ENCODE data around the gene MAD1L1. TPM values are rescaled to one million over a fixed set of nuclear protein-coding genes. Genes with fewer than 3 reads are reported as not detected.

MAD1L1 gene
- total RNA-seq, 2 donors from 2014 or later = 81.3 to 115 TPM

GRCh38 chr7:1954366-1955004 lies 278.3 kb downstream of the MAD1L1 start:
- no peaks in the 10 kb centered on the region for H3K36me3 Mint-ChIP-seq (ENCODE audit: low read depth)
- no peaks in the 10 kb centered on the region for H3K27me3 Mint-ChIP-seq
- H3K9me3 ChIP-seq (ENCODE audit: control insufficient read depth, low read length, poor library complexity, severe bottlenecking) = no peaks in the 10 kb centered on the region
- H3K4me3 Mint-ChIP-seq = no peak overlapping the region
- H3K4me1 Mint-ChIP-seq = peaks cover 7% of the 10 kb centered on the region
- H3K27ac Mint-ChIP-seq = no peak overlapping the region
- ATAC-seq = no peak
- no peak for DNase-seq

GRCh38 chr7:1953199-1954190 lies 279.2 kb downstream of the MAD1L1 start:
- Mint-ChIP-seq H3K27ac (no peak overlapping the region), H3K4me1 (peaks cover 6% of the 10 kb centered on the region), H3K27me3 (no peaks in the 10 kb centered on the region), H3K36me3 (ENCODE audit: low read depth) (no peaks in the 10 kb centered on the region), H3K4me3 (no peak overlapping the region)
- no peaks in the 10 kb centered on the region for H3K9me3 ChIP-seq (ENCODE audit: control insufficient read depth, low read length, poor library complexity, severe bottlenecking)
- DNase-seq (no peak), ATAC-seq (no peak)

GRCh38 chr7:1952781-1953180 lies 280.0 kb downstream of the MAD1L1 start:
- Mint-ChIP-seq H3K27ac (no peak overlapping the region), H3K4me3 (no peak overlapping the region), H3K4me1 (peaks cover 6% of the 10 kb centered on the region), H3K27me3 (no peaks in the 10 kb centered on the region), H3K36me3 (ENCODE audit: low read depth) (no peaks in the 10 kb centered on the region)
- DNase-seq (no peak), ATAC-seq (no peak)
- no peaks in the 10 kb centered on the region for H3K9me3 ChIP-seq (ENCODE audit: control insufficient read depth, low read length, poor library complexity, severe bottlenecking)

- DNase-seq (no peak), ATAC-seq (no peak)
- no peaks in the 10 kb centered on the region for H3K27me3 Mint-ChIP-seq
- peaks cover 6% of the 10 kb centered on the region for H3K4me1 Mint-ChIP-seq
- no peaks in the 10 kb centered on the region for H3K9me3 ChIP-seq (ENCODE audit: control insufficient read depth, low read length, poor library complexity, severe bottlenecking)
- peak overlapping the region; percentile 69 for H3K27ac Mint-ChIP-seq
- H3K4me3 Mint-ChIP-seq = no peak overlapping the region
- no peaks in the 10 kb centered on the region for H3K36me3 Mint-ChIP-seq (ENCODE audit: low read depth)
These were observed 280.5 kb downstream of the MAD1L1 start for GRCh38 chr7:1952169-1952760.

DNA sequence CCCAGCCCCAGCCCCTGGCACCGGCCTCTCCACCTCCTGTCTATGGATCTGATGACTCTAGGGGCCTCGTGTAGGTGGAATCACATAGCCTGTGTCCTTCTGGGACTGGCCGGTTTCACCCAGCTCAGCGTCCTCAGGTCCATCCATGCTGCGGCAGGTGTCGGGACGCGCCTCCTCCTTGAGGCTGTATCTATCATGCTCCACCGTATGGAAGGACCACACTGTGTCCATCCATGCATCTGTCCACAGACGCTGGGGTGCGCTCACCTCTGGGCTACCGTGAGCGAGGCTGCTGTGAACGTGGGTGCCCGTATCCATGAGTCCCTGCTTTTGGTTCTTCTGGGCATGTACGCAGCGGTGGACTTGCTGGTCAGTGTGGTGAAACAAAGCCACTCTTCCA lies 281.1 kb downstream of the MAD1L1 start:
- H3K4me1 Mint-ChIP-seq = peaks cover 9% of the 10 kb centered on the region
- H3K27ac Mint-ChIP-seq = peak overlapping the region; percentile 69
- peak overlapping the region; percentile 77 for H3K4me3 Mint-ChIP-seq
- H3K36me3 Mint-ChIP-seq (ENCODE audit: low read depth) = no peaks in the 10 kb centered on the region
- ATAC-seq = no peak
- no peaks in the 10 kb centered on the region for H3K9me3 ChIP-seq (ENCODE audit: control insufficient read depth, low read length, poor library complexity, severe bottlenecking)
- no peak for DNase-seq
- H3K27me3 Mint-ChIP-seq = no peaks in the 10 kb centered on the region

DNA sequence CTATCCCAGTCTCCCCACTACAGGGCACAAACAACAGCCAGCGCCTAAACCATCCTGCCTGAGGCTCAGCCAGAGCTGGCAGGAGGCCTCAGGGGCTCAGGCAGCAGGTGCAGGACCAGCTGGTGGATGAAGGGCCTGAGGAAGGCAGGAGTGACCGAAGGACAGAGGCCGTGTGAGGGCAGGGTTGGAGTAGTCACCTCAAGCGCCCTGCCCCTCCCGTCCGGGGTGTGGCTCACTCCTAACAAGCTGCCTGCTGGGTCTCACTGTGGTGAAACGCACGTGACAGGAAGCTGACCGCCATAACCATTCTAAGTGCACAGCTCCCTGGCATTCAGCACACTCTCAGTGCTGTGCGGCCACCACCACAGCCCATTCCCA lies 281.6 kb downstream of the MAD1L1 start:
- DNase-seq (no peak), ATAC-seq (peak; percentile 62)
- Mint-ChIP-seq H3K27ac (peak overlapping the region; percentile 69), H3K4me3 (peak overlapping the region; percentile 77), H3K36me3 (ENCODE audit: low read depth) (no peaks in the 10 kb centered on the region), H3K27me3 (no peaks in the 10 kb centered on the region), H3K4me1 (peaks cover 9% of the 10 kb centered on the region)
- no peaks in the 10 kb centered on the region for H3K9me3 ChIP-seq (ENCODE audit: control insufficient read depth, low read length, poor library complexity, severe bottlenecking)

GRCh38 chr7:1950452-1951158 lies 282.1 kb downstream of the MAD1L1 start:
- Mint-ChIP-seq H3K4me1 (peaks cover 9% of the 10 kb centered on the region), H3K4me3 (no peak overlapping the region), H3K27ac (peak overlapping the region; percentile 69), H3K36me3 (ENCODE audit: low read depth) (no peaks in the 10 kb centered on the region), H3K27me3 (no peaks in the 10 kb centered on the region)
- H3K9me3 ChIP-seq (ENCODE audit: control insufficient read depth, low read length, poor library complexity, severe bottlenecking) = no peaks in the 10 kb centered on the region
- DNase-seq = no peak
- no peak for ATAC-seq

DNA sequence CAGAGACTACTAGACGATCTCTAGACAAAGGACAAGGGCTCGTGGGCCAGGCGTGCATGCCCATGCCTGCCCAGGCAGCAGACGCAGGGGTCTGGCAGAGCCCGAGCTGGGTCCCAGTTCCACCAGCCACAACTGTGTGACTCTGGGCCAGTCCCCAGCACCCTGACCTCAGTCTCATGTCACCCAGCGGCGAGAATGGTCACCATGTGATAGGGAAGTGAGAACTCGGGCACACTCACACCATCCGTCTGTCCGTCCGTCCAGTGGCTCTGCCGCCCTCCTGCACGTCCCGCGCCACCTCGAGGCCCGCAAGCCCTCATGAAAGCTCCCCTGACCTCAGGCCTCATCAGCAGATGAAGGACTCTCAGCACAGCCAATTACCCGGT lies 282.7 kb downstream of the MAD1L1 start:
- no peak for ATAC-seq
- Mint-ChIP-seq H3K27me3 (no peaks in the 10 kb centered on the region), H3K27ac (no peak overlapping the region), H3K36me3 (ENCODE audit: low read depth) (no peaks in the 10 kb centered on the region), H3K4me1 (peaks cover 9% of the 10 kb centered on the region), H3K4me3 (peak overlapping the region; percentile 53)
- DNase-seq = no peak
- H3K9me3 ChIP-seq (ENCODE audit: control insufficient read depth, low read length, poor library complexity, severe bottlenecking) = no peaks in the 10 kb centered on the region

DNA sequence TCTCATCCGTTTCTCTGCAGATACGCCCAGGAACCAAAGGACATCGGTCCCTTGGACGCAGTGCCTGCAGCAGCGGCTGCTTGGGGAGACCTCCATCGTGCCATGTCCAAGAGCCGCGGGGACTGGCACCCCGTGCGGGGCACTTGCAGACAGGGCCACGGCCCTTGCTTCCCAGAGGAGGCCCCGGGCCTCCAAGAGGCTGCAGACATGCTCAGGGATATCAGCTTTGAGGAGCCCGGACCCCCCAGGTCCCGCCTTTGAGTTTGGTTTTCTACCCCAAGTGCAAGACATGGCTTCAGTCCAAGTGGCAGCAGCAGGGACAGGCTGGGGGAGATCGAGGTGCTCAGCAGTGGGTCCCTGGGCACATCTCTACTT lies 283.1 kb downstream of the MAD1L1 start:
- Mint-ChIP-seq H3K27me3 (no peaks in the 10 kb centered on the region), H3K4me1 (peaks cover 9% of the 10 kb centered on the region), H3K4me3 (peak overlapping the region; percentile 53), H3K36me3 (ENCODE audit: low read depth) (no peaks in the 10 kb centered on the region), H3K27ac (no peak overlapping the region)
- DNase-seq = no peak
- no peak for ATAC-seq
- H3K9me3 ChIP-seq (ENCODE audit: control insufficient read depth, low read length, poor library complexity, severe bottlenecking) = no peaks in the 10 kb centered on the region

DNA sequence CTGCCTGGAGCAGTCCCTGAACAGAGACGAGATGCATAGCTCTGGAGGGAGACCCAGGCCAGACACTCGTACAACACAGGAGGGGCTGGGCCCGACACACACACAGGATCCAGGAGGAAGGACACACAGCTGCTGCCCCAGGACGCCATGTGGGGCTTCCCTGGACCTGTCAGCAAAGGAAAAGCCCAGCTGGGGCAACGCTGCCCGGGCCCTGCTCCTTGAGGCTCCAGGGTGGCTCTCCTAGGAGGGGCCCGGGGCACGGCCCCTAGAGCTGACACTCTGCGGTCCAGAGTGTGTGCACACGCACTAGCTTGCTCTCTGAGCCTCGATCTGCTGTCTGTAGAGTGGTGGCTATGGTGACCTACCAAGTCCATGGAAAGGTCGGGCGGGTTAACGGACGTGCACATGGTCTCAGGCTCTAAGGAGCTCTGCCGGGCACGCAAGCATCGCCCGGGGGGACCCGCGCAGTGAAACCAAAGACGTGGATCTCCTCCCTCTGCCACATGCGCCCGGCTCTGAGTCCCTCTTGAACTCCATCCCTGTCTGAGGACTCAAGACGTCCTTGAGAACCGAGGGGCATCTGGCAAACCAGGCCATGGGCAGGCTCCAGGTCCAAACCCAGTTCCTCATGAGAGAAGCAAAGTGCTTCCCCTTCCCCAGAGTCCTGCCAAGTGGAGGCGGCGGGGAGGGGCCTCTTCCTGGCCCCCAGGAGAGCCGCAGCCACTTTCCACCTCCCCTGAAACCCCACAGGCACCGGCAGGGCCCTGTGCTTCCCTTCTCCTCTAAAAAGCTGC lies 283.7 kb downstream of the MAD1L1 start:
- H3K9me3 ChIP-seq (ENCODE audit: control insufficient read depth, low read length, poor library complexity, severe bottlenecking) = no peaks in the 10 kb centered on the region
- H3K4me3 Mint-ChIP-seq = no peak overlapping the region
- H3K27me3 Mint-ChIP-seq = no peaks in the 10 kb centered on the region
- no peaks in the 10 kb centered on the region for H3K36me3 Mint-ChIP-seq (ENCODE audit: low read depth)
- H3K27ac Mint-ChIP-seq = no peak overlapping the region
- H3K4me1 Mint-ChIP-seq = peaks cover 11% of the 10 kb centered on the region
- DNase-seq = no peak
- no peak for ATAC-seq

GRCh38 chr7:1948301-1948796 lies 284.4 kb downstream of the MAD1L1 start:
- H3K9me3 ChIP-seq (ENCODE audit: control insufficient read depth, low read length, poor library complexity, severe bottlenecking) = no peaks in the 10 kb centered on the region
- Mint-ChIP-seq H3K27me3 (no peaks in the 10 kb centered on the region), H3K4me3 (no peak overlapping the region), H3K27ac (no peak overlapping the region), H3K36me3 (ENCODE audit: low read depth) (no peaks in the 10 kb centered on the region), H3K4me1 (peaks cover 18% of the 10 kb centered on the region)
- ATAC-seq (no peak), DNase-seq (no peak)

DNA sequence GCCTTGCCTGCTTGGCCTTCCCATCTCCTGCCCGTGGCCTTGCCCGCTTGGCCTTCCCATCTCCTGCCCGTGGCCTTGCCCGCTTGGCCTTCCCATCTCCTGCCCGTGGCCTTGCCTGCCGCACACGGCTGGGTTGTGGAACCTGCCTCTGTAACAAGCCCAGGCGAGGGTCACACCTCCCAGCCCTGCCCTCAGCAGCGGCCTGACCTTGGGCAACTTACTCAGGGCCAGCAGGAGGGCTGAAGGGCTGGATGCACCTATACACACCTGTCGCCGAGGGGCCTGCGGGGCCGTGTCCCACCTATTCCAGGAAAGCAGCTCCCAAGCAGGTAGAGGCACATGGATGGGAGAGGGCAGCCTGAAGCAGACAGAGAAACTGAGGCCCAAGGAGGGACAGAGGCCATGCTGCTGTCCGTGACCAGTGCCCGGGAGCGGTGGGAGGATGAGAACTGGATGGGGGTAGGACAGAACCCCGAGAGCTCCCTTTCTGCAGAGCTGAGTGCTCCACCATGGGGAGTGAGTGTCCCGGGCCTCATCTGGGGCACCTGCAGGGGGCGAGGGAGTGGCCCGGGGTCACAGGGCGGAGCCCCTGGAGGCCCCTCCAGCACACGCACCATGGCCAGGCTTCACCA lies 285.0 kb downstream of the MAD1L1 start:
- ATAC-seq (no peak), DNase-seq (no peak)
- Mint-ChIP-seq H3K27me3 (no peaks in the 10 kb centered on the region), H3K27ac (no peak overlapping the region), H3K4me3 (no peak overlapping the region), H3K4me1 (peaks cover 25% of the 10 kb centered on the region), H3K36me3 (ENCODE audit: low read depth) (no peaks in the 10 kb centered on the region)
- H3K9me3 ChIP-seq (ENCODE audit: control insufficient read depth, low read length, poor library complexity, severe bottlenecking) = no peaks in the 10 kb centered on the region

Data from T-helper 17 cell (primary cell).